Cardiac muscle cell (in vitro differentiated cells and primary cell): Measurements from ENCODE around the gene CENPF. TPM values are rescaled to one million over a fixed set of nuclear protein-coding genes. Genes with fewer than 3 reads are reported as not detected.

ENCODE experiments used
- DNase-seq, 2 donors: peaks; one replicate each; pipeline versions ENCODE4 v3.0.0 to v3.0.0-alpha.2; 2010 to 2017; ENCODE audit warnings: low read depth in 1 of 2, low spot score in 1 of 2
- H3K27ac ChIP-seq: fragments of 200-600 bp; sonication (generic); 2 replicates; pipeline ENCODE4 v1.5.1; 2016
- H3K27me3 ChIP-seq: fragments of 200-600 bp; sonication (generic); 2 replicates; pipeline ENCODE4 v1.6.0; 2016; ENCODE audit warnings: control low read depth
- H3K36me3 ChIP-seq: fragments of 200-600 bp; sonication (generic); 2 replicates; pipeline ENCODE4 v1.5.1; 2016; ENCODE audit warnings: control low read depth
- H3K4me1 ChIP-seq: fragments of 200-600 bp; sonication (generic); 2 replicates; pipeline ENCODE4 v1.8.1; 2017; ENCODE audit warnings: low read depth, mild to moderate bottlenecking, mixed run types
- H3K4me3 ChIP-seq: fragments of 200-600 bp; sonication (generic); 2 replicates; pipeline ENCODE4 v1.5.1; 2016; ENCODE audit warnings: mild to moderate bottlenecking
- H3K9me3 ChIP-seq: fragments of 200-600 bp; sonication (generic); 2 replicates; pipeline ENCODE4 v1.5.1; 2017; ENCODE audit warnings: low read depth, mild to moderate bottlenecking, control low read depth
- polyA plus RNA-seq: library from polyadenylated mRNA; unstranded; fragments of >200 nt; fragmentation: Nextera tagmentation; extraction: Ambion mirVana; gene quantifications from 2 replicates; pipeline ENCODE4 v1.2.1, GENCODE V29; 2016
- total RNA-seq: library from RNA; depleted of rRNA; stranded (reverse); fragments of >200 nt; gene quantifications from 2 replicates; pipeline ENCODE4 v1.2.3, GENCODE V29; 2016
- TF ChIP-seq, protein P1 (sequence below): IDR thresholded peaks from 2 replicates; pipeline ENCODE4 v1.5.1; 2012; ENCODE audit warnings: low read depth, mild to moderate bottlenecking, low read length

CENPF gene
- total and polyA plus RNA-seq, 2 experiments from 2014 or later = 9.7 to 79.7 TPM

DNA sequence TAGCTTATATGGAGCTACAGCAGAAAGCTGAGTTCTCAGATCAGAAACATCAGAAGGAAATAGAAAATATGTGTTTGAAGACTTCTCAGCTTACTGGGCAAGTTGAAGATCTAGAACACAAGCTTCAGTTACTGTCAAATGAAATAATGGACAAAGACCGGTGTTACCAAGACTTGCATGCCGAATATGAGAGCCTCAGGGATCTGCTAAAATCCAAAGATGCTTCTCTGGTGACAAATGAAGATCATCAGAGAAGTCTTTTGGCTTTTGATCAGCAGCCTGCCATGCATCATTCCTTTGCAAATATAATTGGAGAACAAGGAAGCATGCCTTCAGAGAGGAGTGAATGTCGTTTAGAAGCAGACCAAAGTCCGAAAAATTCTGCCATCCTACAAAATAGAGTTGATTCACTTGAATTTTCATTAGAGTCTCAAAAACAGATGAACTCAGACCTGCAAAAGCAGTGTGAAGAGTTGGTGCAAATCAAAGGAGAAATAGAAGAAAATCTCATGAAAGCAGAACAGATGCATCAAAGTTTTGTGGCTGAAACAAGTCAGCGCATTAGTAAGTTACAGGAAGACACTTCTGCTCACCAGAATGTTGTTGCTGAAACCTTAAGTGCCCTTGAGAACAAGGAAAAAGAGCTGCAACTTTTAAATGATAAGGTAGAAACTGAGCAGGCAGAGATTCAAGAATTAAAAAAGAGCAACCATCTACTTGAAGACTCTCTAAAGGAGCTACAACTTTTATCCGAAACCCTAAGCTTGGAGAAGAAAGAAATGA lies 37.6 kb downstream of the CENPF start:
- Histone ChIP-seq H3K36me3 (no peaks in the 10 kb centered on the region), H3K4me3 (no peak overlapping the region), H3K27me3 (no peaks in the 10 kb centered on the region), H3K27ac (no peak overlapping the region), H3K9me3 (no peaks in the 10 kb centered on the region), H3K4me1 (peaks cover 5% of the 10 kb centered on the region)
- no peak for DNase-seq
- TF ChIP-seq, protein P1, sequence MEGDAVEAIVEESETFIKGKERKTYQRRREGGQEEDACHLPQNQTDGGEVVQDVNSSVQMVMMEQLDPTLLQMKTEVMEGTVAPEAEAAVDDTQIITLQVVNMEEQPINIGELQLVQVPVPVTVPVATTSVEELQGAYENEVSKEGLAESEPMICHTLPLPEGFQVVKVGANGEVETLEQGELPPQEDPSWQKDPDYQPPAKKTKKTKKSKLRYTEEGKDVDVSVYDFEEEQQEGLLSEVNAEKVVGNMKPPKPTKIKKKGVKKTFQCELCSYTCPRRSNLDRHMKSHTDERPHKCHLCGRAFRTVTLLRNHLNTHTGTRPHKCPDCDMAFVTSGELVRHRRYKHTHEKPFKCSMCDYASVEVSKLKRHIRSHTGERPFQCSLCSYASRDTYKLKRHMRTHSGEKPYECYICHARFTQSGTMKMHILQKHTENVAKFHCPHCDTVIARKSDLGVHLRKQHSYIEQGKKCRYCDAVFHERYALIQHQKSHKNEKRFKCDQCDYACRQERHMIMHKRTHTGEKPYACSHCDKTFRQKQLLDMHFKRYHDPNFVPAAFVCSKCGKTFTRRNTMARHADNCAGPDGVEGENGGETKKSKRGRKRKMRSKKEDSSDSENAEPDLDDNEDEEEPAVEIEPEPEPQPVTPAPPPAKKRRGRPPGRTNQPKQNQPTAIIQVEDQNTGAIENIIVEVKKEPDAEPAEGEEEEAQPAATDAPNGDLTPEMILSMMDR = no peak

GRCh38 chr1:214641214-214641895 lies 38.4 kb downstream of the CENPF start:
- no peak for DNase-seq
- Histone ChIP-seq H3K4me1 (peaks cover 5% of the 10 kb centered on the region), H3K9me3 (no peaks in the 10 kb centered on the region), H3K36me3 (no peaks in the 10 kb centered on the region), H3K27ac (no peak overlapping the region), H3K27me3 (no peaks in the 10 kb centered on the region), H3K4me3 (no peak overlapping the region)
- TF ChIP-seq, protein P1 = no peak

GRCh38 chr1:214643030-214643429 lies 40.0 kb downstream of the CENPF start:
- no peak for DNase-seq
- Histone ChIP-seq H3K27ac (no peak overlapping the region), H3K27me3 (no peaks in the 10 kb centered on the region), H3K36me3 (no peaks in the 10 kb centered on the region), H3K4me3 (no peak overlapping the region), H3K9me3 (no peaks in the 10 kb centered on the region), H3K4me1 (peaks cover 5% of the 10 kb centered on the region)
- TF ChIP-seq, protein P1 = no peak

DNA sequence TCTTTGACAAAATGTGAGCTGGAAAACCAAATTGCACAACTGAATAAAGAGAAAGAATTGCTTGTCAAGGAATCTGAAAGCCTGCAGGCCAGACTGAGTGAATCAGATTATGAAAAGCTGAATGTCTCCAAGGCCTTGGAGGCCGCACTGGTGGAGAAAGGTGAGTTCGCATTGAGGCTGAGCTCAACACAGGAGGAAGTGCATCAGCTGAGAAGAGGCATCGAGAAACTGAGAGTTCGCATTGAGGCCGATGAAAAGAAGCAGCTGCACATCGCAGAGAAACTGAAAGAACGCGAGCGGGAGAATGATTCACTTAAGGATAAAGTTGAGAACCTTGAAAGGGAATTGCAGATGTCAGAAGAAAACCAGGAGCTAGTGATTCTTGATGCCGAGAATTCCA lies 42.7 kb downstream of the CENPF start:
- no peaks in the 10 kb centered on the region for H3K9me3 ChIP-seq

DNA sequence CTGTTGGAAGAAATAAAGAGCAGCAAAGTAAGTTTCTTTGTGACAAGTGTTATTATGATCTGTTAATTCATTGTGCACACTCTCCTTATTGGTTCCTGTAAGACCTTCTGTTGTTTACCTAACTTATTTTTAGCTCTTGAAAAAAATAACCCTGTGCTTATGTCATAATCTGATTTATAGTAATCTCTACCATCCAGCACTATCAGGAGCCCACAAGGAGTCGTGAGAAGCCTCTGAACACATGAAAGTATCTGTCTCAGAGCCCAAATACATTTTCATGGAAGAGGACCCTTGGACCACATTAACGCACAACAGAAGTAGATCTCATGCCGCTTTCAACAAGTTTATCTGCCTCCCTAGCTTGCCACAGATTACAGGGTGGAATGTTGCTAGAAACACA lies 45.8 kb downstream of the CENPF start:
- no peaks in the 10 kb centered on the region for H3K27me3 ChIP-seq
- H3K4me1 ChIP-seq = no peaks in the 10 kb centered on the region
- no peak overlapping the region for H3K4me3 ChIP-seq
- no peaks in the 10 kb centered on the region for H3K9me3 ChIP-seq
- TF ChIP-seq, protein P1 = no peak
- H3K36me3 ChIP-seq = no peaks in the 10 kb centered on the region
- DNase-seq = no peak
- H3K27ac ChIP-seq = no peak overlapping the region

More for the DNA sequence above, 42.7 kb downstream of the CENPF start:
- TF ChIP-seq, protein P1 = no peak
- DNase-seq = no peak
- Histone ChIP-seq H3K4me3 (no peak overlapping the region), H3K4me1 (peaks cover 2% of the 10 kb centered on the region), H3K27me3 (no peaks in the 10 kb centered on the region), H3K36me3 (no peaks in the 10 kb centered on the region), H3K27ac (no peak overlapping the region)
